Stimulated activated CD4-positive, alpha-beta T cell treated with anti-CD3 and anti-CD28 coated beads, Interleukin-1b, Interleukin-23, amount 100 ng/mL, for 4 hours (primary cell): ENCODE measurements around the gene PSMD9.
"Not testable (repeated sequence)": the region's sequence is repeated elsewhere in the genome, so short reads cannot be mapped to it uniquely, and the experiment has no call there.

Experiments used
- DNase-seq, 2 donors: peaks; one replicate each; pipeline ENCODE4 v3.0.0-alpha.2; 2020; ENCODE audit warnings: low read depth in 2 of 2

PSMD9 gene

DNA sequence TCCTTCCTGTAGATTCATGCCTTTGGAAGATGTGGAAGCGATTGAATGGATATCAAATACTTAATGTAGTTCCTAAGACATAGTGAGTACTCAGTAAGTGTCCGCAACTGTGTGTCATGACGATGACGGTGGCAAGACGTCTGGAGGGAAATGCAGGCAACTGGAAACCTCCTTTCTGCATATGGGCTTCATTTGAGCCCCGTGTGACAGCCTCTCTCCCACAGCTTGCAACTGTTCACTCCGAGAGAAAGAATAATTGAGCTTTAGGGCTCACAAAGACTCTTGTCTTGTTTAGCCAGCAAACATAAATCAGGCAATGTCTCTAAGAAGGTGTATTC, 36.7 kb downstream of the PSMD9 start:
- DNase-seq, result no peak

DNA sequence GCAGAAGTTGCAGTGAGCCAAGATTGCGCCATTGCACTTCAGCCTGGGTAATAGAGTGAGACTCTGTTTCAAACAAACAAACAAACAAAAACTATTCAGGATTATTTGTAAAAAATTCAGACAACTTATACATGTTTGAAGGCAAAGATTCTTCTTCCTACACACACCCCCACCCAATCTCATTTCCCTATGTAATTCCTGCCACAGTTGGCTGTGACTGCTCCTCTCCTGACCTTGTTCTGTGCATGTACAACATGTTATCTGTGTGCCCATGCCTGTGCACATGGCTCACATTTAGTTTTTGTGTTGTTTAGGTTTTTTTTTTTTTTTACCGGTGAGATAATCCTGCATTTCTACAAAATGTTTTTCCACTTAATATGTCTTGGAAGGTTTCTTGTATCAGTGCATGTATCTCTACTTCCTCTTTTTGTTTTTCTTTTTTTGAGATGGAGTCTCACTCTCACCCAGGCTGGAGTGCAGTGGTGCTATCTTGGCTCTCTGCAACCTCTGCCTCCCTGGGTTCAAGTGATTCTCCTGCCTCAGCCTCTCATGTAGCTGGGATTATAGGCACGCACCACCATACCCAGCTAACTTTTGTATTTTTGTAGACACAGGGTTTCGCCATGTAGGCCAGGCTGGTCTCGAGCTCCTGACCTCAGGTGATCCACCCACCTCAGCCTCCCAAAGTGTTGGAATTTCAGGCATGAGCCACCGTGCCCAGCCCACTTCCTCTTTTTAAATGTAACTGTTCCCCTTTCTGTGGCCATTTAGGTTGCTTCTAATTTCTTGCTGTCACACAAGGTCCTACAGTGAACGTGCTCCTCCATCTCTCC, 38.5 kb downstream of the PSMD9 start:
- no peak for DNase-seq

- DNase-seq, result no peak
These were observed 39.2 kb downstream of the PSMD9 start for GRCh38 chr12:121927813-121928212.

DNA sequence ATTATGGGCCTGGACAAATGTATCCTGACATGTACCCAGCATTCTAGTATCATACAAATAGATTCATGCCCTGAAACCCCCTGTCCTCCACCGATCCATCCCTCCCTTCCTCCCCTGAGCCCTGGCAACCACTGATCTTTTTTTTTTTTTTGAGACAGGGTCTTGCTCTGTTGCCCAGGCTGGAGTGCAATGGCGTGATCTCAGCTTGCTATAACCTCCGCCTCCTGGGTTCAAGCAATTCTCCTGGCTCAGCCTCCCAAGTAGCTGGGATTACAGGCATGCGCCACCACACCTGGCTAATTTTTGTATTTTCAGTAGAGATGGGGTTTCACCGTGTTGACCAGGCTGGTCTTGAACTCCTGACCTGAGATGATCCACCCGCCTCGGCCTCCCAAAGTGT, 41.0 kb downstream of the PSMD9 start:
- DNase-seq, result not testable (repeated sequence)

DNA sequence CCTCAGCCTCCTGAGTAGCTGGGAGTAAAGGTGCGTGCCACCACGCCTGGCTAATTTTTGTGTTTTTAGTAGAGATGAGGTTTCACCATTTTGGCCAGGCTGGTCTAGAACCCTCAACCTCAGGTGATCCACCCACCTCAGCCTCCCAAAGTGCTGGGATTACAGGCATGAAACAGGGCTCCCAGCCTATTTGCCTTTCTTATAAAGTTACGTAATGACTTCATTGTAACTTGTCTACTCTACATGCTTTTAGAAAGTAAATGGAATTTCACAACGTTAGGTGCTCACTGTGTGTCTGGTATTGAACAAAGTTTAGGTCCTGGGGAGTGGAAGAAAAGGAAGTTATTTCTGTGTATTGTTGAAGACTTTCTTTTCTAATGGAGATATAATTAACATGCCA, 42.3 kb downstream of the PSMD9 start:
- DNase-seq, result no peak

- no peak for DNase-seq
These were observed 43.6 kb downstream of the PSMD9 start for GRCh38 chr12:121932176-121932536.

- DNase-seq, result no peak
These were observed 44.4 kb downstream of the PSMD9 start for GRCh38 chr12:121932914-121933521.

GRCh38 chr12:121933522-121934308, 45.1 kb downstream of the PSMD9 start:
- no peak for DNase-seq

- DNase-seq, result no peak
These were observed 45.7 kb downstream of the PSMD9 start for GRCh38 chr12:121934309-121934664.

DNA sequence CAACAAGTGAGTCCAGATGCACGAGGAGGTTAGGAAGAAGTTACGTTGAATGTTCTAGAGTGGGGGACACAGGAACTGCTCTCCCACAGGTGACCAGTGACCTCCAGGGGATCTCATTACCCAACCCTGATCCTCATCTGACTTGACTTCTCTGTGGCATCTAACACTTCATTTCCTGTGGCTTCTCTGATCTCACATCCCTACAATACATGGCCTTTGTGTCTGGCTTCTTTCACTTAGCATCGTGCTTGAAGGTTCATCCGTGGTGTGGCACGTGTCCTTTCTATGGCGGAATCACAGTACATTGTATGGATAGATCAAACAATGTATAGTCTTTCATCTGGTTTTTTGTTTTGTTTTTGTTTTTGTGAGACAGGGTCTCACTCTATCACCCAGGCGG, 49.1 kb downstream of the PSMD9 start:
- DNase-seq, result no peak

DNA sequence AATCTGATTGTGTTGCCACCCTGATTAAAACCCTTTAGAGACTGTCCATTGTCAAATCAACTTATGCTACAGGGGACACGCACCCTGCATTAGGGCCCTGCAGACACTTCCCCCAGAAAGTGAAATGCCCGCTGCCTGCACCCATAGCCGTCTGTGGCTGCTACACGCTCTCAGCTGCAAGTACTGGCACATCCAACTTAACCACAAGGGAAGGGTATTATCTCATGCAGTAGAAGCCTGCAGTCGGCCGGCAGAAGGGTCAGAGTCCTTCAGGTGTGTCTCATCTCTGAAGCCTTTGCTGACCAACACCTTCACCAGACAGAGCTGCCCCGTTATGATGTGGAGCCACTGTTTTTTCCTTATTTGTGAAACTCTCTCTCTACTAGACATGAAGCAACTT, 50.6 kb downstream of the PSMD9 start:
- DNase-seq, result no peak

DNA sequence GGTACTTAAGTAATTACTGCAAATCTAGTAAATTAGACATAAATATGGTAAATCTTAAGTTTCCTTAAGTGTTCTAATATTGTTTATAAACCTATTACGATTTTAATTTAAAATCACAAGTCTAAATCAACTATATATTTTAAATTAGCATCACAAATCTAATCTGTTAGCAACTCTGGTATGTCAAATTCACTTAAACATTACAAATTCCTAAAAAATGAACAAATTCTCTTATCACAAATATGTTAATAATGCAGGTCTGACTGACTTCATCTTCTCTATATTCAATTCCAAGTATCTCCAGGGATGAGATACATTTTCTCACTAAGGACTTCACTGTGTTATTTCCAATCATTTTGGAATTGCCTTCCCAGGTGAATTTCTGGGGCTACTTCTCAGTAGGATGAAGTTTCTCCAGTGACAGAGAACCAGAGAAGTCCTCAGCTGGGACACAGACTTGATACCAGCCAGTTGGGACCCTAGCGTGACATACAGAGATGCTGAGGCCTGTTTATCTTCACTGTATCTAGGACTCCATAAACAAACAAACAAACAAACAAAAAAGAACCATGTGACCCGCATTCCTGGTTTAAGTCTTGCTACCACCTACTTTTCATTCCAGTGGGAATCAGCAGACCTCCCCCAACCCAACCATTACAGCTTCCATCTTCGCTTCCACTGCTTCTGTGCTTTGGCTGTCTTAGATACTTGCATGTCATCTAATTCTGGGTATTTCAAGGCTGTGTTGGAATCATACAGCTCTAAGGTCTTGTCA, 51.6 kb downstream of the PSMD9 start:
- DNase-seq, result no peak

DNA sequence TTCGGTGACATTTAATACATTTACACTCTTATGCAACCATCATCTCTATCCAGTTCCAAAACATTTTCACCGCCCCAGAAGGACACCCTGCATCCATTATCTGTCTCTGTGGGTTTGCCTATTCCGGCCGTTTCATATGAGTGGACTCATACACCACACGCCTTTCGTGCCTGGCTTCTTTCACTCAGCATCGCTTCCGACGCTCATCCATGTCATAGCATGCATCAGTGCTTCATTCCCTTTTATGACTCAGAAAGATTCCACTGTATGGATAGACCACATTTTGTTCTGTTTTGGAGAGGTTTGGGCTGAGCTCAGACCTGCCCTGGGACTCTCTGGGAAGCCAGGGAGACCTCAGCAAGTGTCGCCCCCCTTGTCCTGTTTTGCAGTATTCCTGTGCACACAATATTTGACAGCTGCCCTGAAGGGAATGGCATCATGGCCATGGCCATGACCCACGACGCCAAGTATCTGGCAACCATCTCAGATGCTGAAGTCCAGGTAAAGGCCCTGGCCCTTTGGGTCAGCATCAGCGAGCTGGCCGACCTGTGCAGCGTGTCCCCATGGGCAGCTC, 53.6 kb downstream of the PSMD9 start:
- no peak for DNase-seq

DNA sequence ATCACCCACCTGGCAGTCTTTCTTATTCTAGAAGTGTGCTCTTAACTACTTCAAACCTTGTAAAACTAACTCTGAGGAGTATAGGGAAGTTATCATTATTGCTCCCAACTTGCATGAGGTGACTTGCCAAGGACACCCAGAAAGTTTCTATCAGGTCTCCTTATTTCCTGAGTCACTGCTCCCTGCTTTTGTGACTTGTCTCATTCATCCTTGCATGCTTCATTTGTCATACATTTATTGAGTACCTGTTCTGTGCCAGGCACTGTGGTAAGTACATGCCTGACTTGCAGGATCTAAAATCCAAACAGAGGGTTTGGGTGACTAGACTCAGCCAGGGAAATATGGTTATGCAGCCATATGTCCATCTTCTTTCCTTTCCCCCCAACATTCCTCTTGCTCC, 55.3 kb downstream of the PSMD9 start:
- DNase-seq, result no peak

- no peak for DNase-seq
These were observed 57.9 kb downstream of the PSMD9 start for GRCh38 chr12:121946313-121947025.

- DNase-seq, result no peak
These were observed 59.4 kb downstream of the PSMD9 start for GRCh38 chr12:121947981-121948380.

DNA sequence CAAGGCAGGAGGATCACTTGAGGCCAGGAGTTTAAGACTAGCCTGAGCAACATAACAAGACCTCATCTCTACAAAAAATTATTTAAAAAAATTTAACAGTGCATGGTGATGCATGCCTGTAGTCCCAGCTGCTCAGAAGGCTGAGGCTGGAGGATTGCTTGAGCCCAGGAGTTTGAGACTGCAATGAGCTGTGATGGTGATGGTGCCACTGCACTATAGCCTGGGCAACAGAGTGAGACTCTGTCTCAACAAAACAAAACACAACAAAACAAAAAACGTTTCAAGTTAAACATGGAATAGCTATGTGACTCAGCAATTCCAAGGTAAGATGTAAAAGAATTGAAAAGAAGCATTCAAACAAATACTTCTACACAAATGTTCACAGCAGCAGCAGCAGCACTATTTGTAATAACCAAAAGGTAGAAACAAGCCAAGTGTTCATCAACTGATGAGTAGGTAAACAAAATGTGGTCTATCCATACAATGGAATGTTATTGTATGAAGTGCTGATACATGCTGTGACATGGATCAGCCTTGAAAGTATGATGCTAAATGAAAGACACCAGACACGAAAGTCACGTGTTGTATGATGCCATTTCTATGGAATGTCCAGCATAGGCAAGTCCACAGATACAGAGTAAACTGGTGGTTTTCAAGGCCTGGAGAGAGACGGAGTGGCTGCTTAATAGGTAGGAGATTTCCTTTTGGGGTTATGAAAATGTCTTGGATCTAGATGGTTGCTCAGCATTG, 61.2 kb downstream of the PSMD9 start:
- DNase-seq, result no peak

- DNase-seq, result no peak
These were observed 64.6 kb downstream of the PSMD9 start for GRCh38 chr12:121953117-121953692.

DNA sequence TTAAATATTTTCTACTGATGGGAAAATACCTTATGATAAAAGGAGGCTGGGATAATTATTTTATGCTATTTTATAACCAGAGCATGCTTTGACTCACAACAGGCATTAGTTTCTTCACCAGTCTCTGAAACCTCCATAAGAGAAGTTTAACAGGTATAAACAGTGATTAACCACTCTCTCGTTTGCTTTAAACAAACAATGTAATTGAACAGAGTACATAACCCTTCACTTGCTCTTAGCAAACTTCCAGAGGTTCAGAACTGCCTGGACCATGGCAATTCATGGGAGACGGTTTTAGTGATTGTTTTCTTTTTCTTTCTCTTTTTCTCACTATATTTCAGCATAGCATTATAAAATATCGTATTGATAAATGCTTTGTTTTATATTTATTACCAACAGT, 65.1 kb downstream of the PSMD9 start:
- no peak for DNase-seq
